BE2C (cell line): ENCODE results near the gene LRRTM4.

ENCODE experiments used
- DNase-seq: peaks from one replicate; pipeline ENCODE4 v3.0.0-alpha.2; 2020
- H3K27me3 ChIP-seq: fragments of 250-450 bp; sonication (Bioruptor Pico); 2 replicates; pipeline ENCODE4 v1.5.1; 2020; ENCODE audit warnings: mild to moderate bottlenecking
- H3K36me3 ChIP-seq: fragments of 250-450 bp; sonication (Bioruptor Pico); 2 replicates; pipeline ENCODE4 v1.5.1; 2020; ENCODE audit warnings: mild to moderate bottlenecking
- H3K4me1 ChIP-seq: fragments of 250-450 bp; sonication (Bioruptor Pico); 2 replicates; pipeline ENCODE4 v1.5.1; 2020
- H3K4me3 ChIP-seq: 2 replicates; pipeline ENCODE4 v1.5.1; 2011; ENCODE audit warnings: low read depth, low read length
- H3K9me3 ChIP-seq: fragments of 250-450 bp; sonication (Bioruptor Pico); 2 replicates; pipeline ENCODE4 v1.5.1; 2020
- TF ChIP-seq, protein P1 (sequence below): IDR thresholded peaks from 2 replicates; pipeline ENCODE4 v1.5.1; 2012; ENCODE audit warnings: mild to moderate bottlenecking, low read depth, low read length

Gene LRRTM4

DNA sequence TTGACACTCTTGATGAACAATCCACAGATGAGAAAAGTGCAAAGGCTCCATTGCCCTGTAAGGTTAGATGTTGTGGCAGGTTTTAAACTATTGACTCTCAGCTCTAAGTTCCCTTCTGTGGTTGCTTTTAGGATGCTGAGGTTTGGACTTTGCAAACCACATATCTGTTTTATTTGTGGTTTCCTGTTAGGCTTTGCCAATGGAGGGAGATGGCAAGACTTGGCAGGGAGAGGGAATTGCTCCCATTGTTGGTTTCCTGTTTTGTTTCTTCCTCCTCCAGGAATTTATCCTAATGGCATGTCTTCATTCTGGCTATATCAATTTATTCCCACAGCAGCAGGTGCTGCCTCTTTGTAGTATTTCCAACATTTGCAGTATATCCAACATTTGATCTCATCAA, 772.3 kb downstream of the LRRTM4 start:
- Histone ChIP-seq H3K4me1 (no peaks in the 10 kb centered on the region), H3K27me3 (no peaks in the 10 kb centered on the region), H3K36me3 (no peaks in the 10 kb centered on the region), H3K9me3 (no peaks in the 10 kb centered on the region), H3K4me3 (no peak overlapping the region)
- DNase-seq: no peak
- TF ChIP-seq, protein P1, sequence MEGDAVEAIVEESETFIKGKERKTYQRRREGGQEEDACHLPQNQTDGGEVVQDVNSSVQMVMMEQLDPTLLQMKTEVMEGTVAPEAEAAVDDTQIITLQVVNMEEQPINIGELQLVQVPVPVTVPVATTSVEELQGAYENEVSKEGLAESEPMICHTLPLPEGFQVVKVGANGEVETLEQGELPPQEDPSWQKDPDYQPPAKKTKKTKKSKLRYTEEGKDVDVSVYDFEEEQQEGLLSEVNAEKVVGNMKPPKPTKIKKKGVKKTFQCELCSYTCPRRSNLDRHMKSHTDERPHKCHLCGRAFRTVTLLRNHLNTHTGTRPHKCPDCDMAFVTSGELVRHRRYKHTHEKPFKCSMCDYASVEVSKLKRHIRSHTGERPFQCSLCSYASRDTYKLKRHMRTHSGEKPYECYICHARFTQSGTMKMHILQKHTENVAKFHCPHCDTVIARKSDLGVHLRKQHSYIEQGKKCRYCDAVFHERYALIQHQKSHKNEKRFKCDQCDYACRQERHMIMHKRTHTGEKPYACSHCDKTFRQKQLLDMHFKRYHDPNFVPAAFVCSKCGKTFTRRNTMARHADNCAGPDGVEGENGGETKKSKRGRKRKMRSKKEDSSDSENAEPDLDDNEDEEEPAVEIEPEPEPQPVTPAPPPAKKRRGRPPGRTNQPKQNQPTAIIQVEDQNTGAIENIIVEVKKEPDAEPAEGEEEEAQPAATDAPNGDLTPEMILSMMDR: no peak

DNA sequence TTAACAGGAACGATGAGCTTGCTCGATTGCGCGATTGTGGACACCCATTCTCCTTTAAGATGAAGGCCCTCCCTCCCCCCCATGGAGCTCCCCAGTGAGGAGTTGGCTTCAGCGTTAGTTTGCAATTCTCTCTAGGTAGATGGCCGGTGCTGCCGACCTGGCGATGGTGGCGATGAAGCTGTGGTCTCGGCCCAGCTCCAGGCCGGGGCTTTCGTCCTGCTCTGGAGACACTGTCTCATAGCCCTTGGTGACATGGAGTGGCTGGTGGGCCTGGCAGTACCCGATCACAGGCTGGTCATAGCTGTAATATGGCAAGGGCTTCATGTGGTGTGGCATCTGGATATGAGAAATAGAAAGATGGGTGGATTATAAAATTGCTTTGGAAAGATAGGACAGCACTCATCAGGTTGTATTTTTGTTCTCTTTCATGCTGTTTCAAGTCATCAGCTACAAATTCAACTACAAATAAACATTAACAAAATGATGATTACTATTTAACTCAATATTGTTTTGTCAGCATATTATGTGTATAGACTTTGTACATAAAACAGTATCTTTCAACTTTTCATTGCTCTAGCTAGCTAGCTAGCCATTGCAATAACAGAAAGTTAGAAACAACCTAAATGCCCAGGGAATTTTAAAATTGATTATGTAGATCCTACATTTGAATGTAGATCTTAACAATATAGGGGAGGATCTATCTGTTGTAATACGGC, 773.4 kb downstream of the LRRTM4 start:
- Histone ChIP-seq H3K36me3 (no peaks in the 10 kb centered on the region), H3K27me3 (no peaks in the 10 kb centered on the region), H3K9me3 (no peaks in the 10 kb centered on the region), H3K4me3 (no peak overlapping the region), H3K4me1 (no peaks in the 10 kb centered on the region)
- TF ChIP-seq, protein P1: no peak
- no peak for DNase-seq

DNA sequence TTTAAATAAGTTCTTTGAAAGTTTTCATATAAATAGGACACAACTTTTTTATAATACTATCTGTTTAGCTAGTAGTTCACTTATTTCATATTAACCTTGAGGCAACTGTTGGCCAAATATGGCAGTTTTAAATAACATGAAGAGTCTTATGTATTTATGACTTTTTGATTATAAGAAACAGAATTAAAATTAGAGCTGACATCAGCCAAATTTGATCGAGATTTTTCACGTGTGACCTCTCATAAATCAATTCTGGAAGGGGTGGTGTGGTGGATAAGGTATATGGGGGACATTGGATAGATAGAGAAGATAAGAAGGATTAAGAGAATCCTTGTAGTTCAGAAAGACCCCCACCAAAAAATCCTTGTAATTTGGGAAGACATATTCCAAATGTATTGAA, 776.6 kb downstream of the LRRTM4 start:
- no peaks in the 10 kb centered on the region for H3K36me3 ChIP-seq
- TF ChIP-seq, protein P1: no peak
- H3K9me3 ChIP-seq: no peaks in the 10 kb centered on the region
- DNase-seq: no peak
- H3K4me1 ChIP-seq: no peaks in the 10 kb centered on the region
- no peak overlapping the region for H3K4me3 ChIP-seq
- H3K27me3 ChIP-seq: no peaks in the 10 kb centered on the region

DNA sequence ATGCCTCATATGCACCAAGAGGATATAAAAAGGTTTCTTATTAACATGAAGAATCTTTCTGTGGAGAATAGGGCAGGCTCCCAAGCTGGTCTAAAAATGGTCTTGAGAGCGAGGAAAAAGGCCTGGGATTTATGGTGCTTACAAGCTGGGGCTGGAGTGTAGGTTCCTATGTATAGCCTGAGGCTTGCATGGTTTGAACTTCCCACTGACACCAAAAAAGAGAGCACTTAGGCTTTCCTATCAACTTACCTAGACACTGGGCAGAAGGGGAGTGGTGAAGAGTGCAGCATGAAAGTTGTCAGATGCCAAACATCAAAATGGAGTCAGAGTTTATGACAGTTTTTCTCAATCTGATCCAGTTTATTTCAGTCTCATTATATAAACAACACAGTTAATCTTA, 784.6 kb downstream of the LRRTM4 start:
- H3K4me3 ChIP-seq: no peak overlapping the region

DNA sequence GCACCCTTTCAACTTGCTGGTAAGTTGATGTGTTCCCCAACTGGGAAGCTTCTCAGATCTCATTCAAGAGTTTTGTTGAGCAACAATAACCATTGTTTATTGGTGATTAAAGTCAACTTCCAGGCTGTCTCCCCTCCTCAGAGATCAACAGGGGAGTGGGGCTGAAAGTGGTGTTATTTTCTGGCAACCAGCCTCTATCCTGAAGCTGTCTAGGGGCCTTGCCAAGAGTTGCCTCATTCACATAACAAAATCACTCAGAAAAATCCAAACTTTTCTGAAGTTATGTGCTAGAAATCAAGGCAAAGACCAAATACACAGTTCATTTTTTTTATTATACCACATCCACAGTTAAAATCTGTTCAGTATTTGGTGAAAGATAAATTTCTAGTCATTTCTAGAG, 788.4 kb downstream of the LRRTM4 start:
- no peaks in the 10 kb centered on the region for H3K9me3 ChIP-seq
- no peaks in the 10 kb centered on the region for H3K4me1 ChIP-seq
- no peak overlapping the region for H3K4me3 ChIP-seq
- DNase-seq: no peak
- TF ChIP-seq, protein P1: no peak
- H3K36me3 ChIP-seq: no peaks in the 10 kb centered on the region
- H3K27me3 ChIP-seq: no peaks in the 10 kb centered on the region

More for the DNA sequence above, 784.6 kb downstream of the LRRTM4 start:
- TF ChIP-seq, protein P1: no peak
- no peaks in the 10 kb centered on the region for H3K36me3 ChIP-seq
- H3K9me3 ChIP-seq: no peaks in the 10 kb centered on the region
- DNase-seq: no peak
- no peaks in the 10 kb centered on the region for H3K27me3 ChIP-seq
- H3K4me1 ChIP-seq: no peaks in the 10 kb centered on the region

DNA sequence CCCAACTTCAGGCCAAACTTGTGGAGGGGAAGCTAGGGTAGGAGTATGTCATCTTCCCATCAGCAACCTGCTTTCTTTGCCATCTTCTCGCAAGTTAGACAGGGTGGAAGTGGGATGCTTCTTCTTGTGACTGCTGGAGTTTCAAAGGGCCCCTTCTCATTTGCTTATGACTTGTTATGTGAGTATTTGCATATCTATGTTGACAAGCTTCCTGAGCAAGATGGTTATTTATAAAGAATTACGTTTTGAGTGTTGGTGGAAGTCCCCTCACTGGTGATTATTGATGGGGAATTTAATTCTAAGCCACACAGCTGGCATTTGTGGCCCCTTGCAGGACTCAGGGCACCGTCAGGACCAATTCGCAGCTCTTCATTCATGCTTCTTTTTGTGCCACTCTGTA, 791.0 kb downstream of the LRRTM4 start:
- no peaks in the 10 kb centered on the region for H3K27me3 ChIP-seq
- TF ChIP-seq, protein P1: no peak
- no peaks in the 10 kb centered on the region for H3K4me1 ChIP-seq
- DNase-seq: no peak
- H3K9me3 ChIP-seq: no peaks in the 10 kb centered on the region
- H3K4me3 ChIP-seq: no peak overlapping the region
- H3K36me3 ChIP-seq: no peaks in the 10 kb centered on the region
